ENCODE data around the gene CCT7.

DNA sequence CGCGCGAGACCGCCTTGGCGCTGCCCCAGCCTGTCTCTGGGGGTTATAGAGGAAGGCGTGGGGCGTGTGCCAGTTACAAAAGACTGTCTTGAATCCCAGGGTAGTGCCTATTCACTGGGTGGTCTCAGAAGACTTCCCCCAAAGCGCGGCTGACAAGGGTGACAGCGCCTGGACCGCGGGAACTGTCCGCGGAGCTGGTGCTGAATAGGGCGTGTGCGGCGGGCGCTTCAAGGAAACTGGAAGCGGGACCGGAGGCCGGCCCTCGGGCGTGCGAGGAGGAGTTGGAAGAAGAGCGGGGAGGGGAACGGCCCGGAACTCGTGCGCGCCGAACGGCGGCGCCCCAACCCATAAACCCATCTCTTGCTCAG, 57.0 kb downstream of the CCT7 start:
- TF ChIP-seq, protein P1, sequence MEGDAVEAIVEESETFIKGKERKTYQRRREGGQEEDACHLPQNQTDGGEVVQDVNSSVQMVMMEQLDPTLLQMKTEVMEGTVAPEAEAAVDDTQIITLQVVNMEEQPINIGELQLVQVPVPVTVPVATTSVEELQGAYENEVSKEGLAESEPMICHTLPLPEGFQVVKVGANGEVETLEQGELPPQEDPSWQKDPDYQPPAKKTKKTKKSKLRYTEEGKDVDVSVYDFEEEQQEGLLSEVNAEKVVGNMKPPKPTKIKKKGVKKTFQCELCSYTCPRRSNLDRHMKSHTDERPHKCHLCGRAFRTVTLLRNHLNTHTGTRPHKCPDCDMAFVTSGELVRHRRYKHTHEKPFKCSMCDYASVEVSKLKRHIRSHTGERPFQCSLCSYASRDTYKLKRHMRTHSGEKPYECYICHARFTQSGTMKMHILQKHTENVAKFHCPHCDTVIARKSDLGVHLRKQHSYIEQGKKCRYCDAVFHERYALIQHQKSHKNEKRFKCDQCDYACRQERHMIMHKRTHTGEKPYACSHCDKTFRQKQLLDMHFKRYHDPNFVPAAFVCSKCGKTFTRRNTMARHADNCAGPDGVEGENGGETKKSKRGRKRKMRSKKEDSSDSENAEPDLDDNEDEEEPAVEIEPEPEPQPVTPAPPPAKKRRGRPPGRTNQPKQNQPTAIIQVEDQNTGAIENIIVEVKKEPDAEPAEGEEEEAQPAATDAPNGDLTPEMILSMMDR (IDR thresholded peaks at IDR 0.05) = no peak
- TF ChIP-seq MYC (IDR thresholded peaks at IDR 0.05; ENCODE audit: borderline replicate concordance, low read length) (no peak), RFX5 (IDR thresholded peaks at IDR 0.05) (no peak), EP300 (IDR thresholded peaks at IDR 0.05) (no peak), ZNF302 (CRISPR knock-in tag; IDR thresholded peaks at IDR 0.05) (no peak), POLR2A (IDR thresholded peaks at IDR 0.05; ENCODE audit: low read length) (no peak)
- TF ChIP-seq, protein P2, sequence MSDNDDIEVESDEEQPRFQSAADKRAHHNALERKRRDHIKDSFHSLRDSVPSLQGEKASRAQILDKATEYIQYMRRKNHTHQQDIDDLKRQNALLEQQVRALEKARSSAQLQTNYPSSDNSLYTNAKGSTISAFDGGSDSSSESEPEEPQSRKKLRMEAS (IDR thresholded peaks at IDR 0.05) = no peak
- TF ChIP-seq, protein P3, sequence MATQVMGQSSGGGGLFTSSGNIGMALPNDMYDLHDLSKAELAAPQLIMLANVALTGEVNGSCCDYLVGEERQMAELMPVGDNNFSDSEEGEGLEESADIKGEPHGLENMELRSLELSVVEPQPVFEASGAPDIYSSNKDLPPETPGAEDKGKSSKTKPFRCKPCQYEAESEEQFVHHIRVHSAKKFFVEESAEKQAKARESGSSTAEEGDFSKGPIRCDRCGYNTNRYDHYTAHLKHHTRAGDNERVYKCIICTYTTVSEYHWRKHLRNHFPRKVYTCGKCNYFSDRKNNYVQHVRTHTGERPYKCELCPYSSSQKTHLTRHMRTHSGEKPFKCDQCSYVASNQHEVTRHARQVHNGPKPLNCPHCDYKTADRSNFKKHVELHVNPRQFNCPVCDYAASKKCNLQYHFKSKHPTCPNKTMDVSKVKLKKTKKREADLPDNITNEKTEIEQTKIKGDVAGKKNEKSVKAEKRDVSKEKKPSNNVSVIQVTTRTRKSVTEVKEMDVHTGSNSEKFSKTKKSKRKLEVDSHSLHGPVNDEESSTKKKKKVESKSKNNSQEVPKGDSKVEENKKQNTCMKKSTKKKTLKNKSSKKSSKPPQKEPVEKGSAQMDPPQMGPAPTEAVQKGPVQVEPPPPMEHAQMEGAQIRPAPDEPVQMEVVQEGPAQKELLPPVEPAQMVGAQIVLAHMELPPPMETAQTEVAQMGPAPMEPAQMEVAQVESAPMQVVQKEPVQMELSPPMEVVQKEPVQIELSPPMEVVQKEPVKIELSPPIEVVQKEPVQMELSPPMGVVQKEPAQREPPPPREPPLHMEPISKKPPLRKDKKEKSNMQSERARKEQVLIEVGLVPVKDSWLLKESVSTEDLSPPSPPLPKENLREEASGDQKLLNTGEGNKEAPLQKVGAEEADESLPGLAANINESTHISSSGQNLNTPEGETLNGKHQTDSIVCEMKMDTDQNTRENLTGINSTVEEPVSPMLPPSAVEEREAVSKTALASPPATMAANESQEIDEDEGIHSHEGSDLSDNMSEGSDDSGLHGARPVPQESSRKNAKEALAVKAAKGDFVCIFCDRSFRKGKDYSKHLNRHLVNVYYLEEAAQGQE (IDR thresholded peaks at IDR 0.05) = peak; percentile 97
